Left lung (tissue), 10 donors: Measurements from ENCODE around the gene RBFOX1. TPM values are rescaled to one million over a fixed set of nuclear protein-coding genes. Genes with fewer than 3 reads are reported as not detected.

Source experiments
- ATAC-seq: fragments of 200-7000 bp; cut with Tn5 transposase; one replicate; pipeline ENCODE4 v1.9.1; 2020; ENCODE audit warnings: moderate library complexity
- DNase-seq, 4 donors: peaks; one replicate each; pipeline ENCODE4 v3.0.0-alpha.2; 2013 to 2020
- H3K27ac ChIP-seq, 2 donors: fragments of 200-600 bp; sonication (generic) in 1 of 2; one replicate each; pipeline versions ENCODE4 v1.5.0 to v1.8.0; 2020 to 2021
- H3K27me3 ChIP-seq, 2 donors: fragments of 200-600 bp; sonication (generic) in 1 of 2; one replicate each; pipeline versions ENCODE4 v1.5.0 to v1.8.0; 2020 to 2021
- H3K36me3 ChIP-seq, 2 donors: fragments of 200-600 bp; sonication (generic) in 1 of 2; one replicate each; pipeline versions ENCODE4 v1.5.0 to v1.8.0; 2020 to 2021
- H3K4me1 ChIP-seq, 2 donors: fragments of 200-600 bp; one replicate each; pipeline ENCODE4 v1.8.0; 2021
- H3K4me3 ChIP-seq, 2 donors: fragments of 200-600 bp; sonication (generic) in 1 of 2; one replicate each; pipeline versions ENCODE4 v1.5.0 to v1.8.0; 2020 to 2021; ENCODE audit warnings: mild to moderate bottlenecking in 1 of 2
- H3K9me3 ChIP-seq, 2 donors: fragments of 200-600 bp; sonication (generic) in 1 of 2; one replicate each; pipeline versions ENCODE4 v1.5.0 to v1.8.0; 2020 to 2021
- CTCF ChIP-seq, 2 donors: fragments of 200-600 bp; sonication (generic) in 1 of 2; IDR thresholded peaks; one replicate each; pipeline versions ENCODE4 v1.5.0 to v1.8.0; 2021; ENCODE audit warnings: antibody characterized with exemption in 2 of 2
- intact Hi-C, 2 donors: fragments of 100-400 bp; cut with DNase I; formaldehyde crosslinking; loops; one replicate each; pipeline versions ENCODE4 v1.11.2 to v1.14.2; 2022
- polyA plus RNA-seq, 6 donors: library from polyadenylated mRNA; unstranded; fragments of 120-200 nt; gene quantifications; one replicate each; pipeline ENCODE4 v1.2.1, GENCODE V29; 2013; ENCODE audit not compliant: insufficient read length in 6 of 6
- total RNA-seq, 2 donors: library from RNA; stranded (reverse); fragmentation: NEBNext Ultra II Directional; extraction: Animal tissue kit (Norgen Biotek cat#: 25700); gene quantifications; one replicate each; pipeline ENCODE4 v1.2.1, GENCODE V29; 2021
- donor health status: DM: no; HTN: yes; CAD: no.
- donor health status: DM: no; HTN: no; CAD: no.

Gene RBFOX1
- total and polyA plus RNA-seq, 8 donors, result 0.41 to 1.7 (median 0.91) TPM; not detected in 2

GRCh38 chr16:7376227-7376626, 43.6 kb downstream of the RBFOX1 start:
- TF ChIP-seq CTCF (IDR thresholded peaks at IDR 0.05), result no peak
- Histone ChIP-seq H3K36me3 (no peaks in the 10 kb centered on the region), H3K27me3 (no peaks in the 10 kb centered on the region), H3K9me3 (no peaks in the 10 kb centered on the region), H3K4me1 (no peaks in the 10 kb centered on the region), H3K4me3 (no peak overlapping the region), H3K27ac (no peak overlapping the region)
- no peak for DNase-seq
- intact Hi-C loops, result no loop called here
- ATAC-seq, result no peak

- no peaks in the 10 kb centered on the region for H3K9me3 ChIP-seq
- no peaks in the 10 kb centered on the region for H3K4me1 ChIP-seq
- no peak overlapping the region for H3K27ac ChIP-seq
- TF ChIP-seq CTCF (IDR thresholded peaks at IDR 0.05), result no peak
- DNase-seq, result no peak
- ATAC-seq, result no peak
- H3K27me3 ChIP-seq, result no peaks in the 10 kb centered on the region
- intact Hi-C loops, result no loop called here
- no peak overlapping the region for H3K4me3 ChIP-seq
- no peaks in the 10 kb centered on the region for H3K36me3 ChIP-seq
These were observed 44.6 kb downstream of the RBFOX1 start for GRCh38 chr16:7377231-7377630.

- Histone ChIP-seq H3K4me1 (no peaks in the 10 kb centered on the region), H3K27me3 (no peaks in the 10 kb centered on the region), H3K4me3 (no peak overlapping the region), H3K36me3 (no peaks in the 10 kb centered on the region), H3K27ac (no peak overlapping the region), H3K9me3 (no peaks in the 10 kb centered on the region)
- TF ChIP-seq CTCF (IDR thresholded peaks at IDR 0.05), result no peak
- ATAC-seq (no peak), DNase-seq (no peak)
- intact Hi-C loops, result no loop called here
These were observed 45.5 kb downstream of the RBFOX1 start for GRCh38 chr16:7378024-7378695.

GRCh38 chr16:7380441-7380840, 47.8 kb downstream of the RBFOX1 start:
- Histone ChIP-seq H3K4me1 (no peaks in the 10 kb centered on the region), H3K36me3 (no peaks in the 10 kb centered on the region), H3K27me3 (no peaks in the 10 kb centered on the region), H3K27ac (no peak overlapping the region), H3K4me3 (no peak overlapping the region), H3K9me3 (no peaks in the 10 kb centered on the region)
- ATAC-seq (no peak), DNase-seq (no peak)
- no peak for TF ChIP-seq CTCF (IDR thresholded peaks at IDR 0.05)
- intact Hi-C loops, result no loop called here

- no peak overlapping the region for H3K4me3 ChIP-seq
- H3K36me3 ChIP-seq, result no peaks in the 10 kb centered on the region
- DNase-seq, result no peak
- H3K27ac ChIP-seq, result no peak overlapping the region
- no peak for ATAC-seq
- TF ChIP-seq CTCF (IDR thresholded peaks at IDR 0.05), result no peak
- H3K4me1 ChIP-seq, result no peaks in the 10 kb centered on the region
- H3K9me3 ChIP-seq, result no peaks in the 10 kb centered on the region
- H3K27me3 ChIP-seq, result no peaks in the 10 kb centered on the region
- intact Hi-C loops, result no loop called here
These were observed 48.3 kb downstream of the RBFOX1 start for GRCh38 chr16:7380911-7381310.
